GM21515 (cell line): ENCODE data around the gene TBC1D5.
"Not testable (repeated sequence)": the region's sequence is repeated elsewhere in the genome, so short reads cannot be mapped to it uniquely, and the experiment has no call there.

ENCODE experiments used
- ATAC-seq: cut with Tn5 transposase; IDR thresholded peaks from one replicate; pipeline ENCODE4 v1.9.1; 2021; ENCODE audit not compliant: unreplicated experiment

The TBC1D5 gene

DNA sequence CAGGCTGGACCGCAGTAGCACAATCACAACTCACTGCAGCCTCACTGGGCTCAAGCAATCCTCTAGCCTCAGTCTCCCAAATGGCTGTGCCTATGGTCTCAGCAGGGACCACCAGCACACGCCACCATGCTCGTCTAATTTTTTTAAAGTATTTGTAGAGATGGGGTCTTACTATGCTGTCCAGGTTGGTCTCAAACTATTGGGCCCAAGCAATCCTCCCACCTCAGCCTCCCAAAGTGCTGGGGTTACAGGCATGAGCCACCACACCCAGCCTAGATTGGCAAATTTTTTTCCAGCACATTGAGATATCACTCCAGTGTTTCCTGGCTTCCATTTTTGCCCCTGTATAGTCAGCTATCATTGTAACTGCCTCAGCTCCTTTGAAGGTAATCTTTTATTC is 18.3 kb downstream of the TBC1D5 start:
- ATAC-seq, result no peak

DNA sequence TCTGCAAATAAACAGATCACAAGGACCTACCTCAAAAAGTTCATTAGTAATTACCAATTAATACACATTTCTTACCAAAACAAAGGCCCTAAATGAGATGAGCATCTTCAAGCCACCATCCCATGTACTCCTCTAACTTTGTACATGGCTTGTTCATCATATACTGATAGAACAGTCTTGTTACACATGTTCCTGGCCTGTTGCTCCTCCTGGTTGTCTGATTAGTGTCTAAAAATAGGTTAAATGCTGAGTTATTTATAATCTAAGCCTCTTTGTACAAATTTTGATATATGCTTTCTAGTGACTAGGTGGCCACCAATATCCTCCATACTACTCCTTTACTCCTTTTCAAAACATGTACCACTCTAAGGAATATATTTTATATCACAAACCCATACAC is 25.0 kb downstream of the TBC1D5 start:
- ATAC-seq, result no peak

DNA sequence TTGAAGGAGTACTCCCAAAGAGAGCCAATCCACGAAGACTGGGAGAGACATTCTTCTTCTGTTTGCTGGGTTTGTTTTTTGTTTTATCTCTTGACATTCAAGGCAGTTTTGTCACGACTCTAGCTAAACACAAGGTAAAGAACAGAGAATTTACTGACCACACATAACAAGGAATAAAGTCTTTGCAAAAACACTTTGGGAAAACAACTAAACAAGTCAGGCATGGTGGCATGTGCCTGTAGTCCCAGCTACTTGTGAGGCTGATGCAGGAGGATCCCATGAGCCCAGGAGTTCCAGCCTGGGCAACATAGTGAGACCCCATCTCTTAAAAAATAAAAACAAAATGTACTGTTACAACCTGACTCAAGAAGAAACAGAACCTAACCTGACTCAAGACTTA is 28.0 kb downstream of the TBC1D5 start:
- ATAC-seq, result no peak

DNA sequence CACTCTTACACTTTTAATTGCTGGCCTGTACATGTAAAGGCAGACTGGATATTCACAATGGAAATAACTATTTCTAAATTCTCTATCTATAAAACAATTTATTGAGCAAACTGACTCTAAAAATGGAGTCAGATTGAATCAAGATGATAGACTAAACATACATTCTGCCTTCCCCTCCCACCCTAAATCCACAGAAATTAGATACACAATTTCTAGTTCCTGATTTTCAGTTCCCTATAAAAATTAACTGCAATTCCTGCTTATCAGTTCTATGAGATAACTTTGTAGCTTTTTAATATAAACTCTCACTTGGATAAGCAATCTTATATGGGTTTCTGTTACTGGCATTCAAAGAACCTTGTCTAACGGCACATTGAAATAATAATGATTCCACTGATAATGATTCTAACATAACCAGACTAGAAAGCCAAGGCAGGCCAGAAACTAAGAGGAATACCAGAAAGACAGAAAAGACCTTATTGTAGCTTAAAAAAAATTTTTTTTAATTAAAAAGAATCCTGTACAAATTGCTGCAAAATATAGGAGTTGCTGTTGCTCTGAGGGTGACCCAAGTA is 33.1 kb downstream of the TBC1D5 start:
- no peak for ATAC-seq

DNA sequence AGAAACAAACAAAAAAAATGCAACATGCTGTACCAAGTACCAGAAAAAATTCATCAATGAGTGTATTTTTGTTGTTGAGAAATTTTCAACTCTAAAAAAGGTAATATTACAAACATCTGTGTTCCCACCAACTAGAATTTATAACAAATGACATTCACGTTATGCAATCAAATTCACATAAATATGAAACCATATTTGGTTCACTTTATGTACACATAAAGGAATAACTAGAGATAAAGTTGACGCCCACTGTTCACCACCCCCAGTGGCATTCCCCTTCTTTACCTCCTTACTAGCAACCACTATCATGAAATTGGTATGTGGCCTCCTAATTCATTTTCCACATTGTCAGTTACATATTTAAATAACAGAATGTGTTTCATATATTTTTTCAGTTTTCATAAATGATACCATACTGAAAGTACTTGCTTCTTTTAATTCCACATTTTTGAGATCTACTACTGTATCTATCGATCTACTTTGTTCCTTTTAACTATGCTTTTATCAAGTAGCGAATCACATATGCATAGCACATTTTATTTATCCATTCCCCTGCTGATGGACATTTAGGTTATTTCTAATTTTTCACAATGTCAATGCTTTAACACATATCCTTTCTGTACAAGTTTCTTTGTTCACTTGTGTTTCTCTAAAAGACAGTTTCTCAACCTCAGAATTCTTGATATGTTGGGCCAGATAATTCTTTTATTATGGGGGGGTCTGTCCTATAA is 34.5 kb downstream of the TBC1D5 start:
- ATAC-seq, result no peak

DNA sequence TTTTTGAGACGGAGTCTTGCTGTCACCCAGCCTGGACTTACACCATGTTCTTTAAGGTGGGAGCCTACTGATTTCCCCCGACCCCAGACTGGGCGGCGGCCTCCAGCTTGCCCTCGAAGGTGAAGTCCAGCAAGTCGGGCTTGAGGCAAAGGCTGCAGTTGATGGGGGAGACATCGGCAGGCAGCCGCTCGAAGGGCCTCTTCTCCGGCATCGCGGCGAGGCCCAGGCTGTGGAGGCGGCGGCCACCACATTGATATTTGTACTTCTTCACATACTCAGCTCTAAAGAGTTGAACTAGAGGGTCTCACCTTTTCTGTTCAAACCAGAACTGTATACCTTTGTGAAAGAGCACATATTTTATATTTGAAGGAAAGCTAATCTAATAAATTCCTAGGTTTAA is 36.4 kb downstream of the TBC1D5 start:
- not testable (repeated sequence) for ATAC-seq

DNA sequence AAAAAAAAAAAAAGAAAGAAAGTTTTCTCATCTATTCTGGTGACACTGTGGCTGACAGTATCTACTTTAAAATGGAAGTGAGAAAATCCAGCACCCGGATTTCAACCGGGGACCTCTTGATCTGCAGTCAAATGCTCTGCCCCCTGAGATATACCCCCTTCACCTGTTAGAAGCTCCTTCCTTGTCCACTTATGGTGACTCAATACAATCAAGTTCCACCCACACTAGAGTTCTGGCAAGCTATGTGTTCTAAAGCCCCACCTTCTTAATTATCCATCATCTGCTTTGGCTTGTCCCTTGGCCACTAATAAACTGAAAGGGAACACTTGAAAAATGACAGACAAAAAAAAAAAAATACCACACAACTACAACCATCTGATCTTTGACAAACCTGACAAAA is 42.6 kb downstream of the TBC1D5 start:
- not testable (repeated sequence) for ATAC-seq

DNA sequence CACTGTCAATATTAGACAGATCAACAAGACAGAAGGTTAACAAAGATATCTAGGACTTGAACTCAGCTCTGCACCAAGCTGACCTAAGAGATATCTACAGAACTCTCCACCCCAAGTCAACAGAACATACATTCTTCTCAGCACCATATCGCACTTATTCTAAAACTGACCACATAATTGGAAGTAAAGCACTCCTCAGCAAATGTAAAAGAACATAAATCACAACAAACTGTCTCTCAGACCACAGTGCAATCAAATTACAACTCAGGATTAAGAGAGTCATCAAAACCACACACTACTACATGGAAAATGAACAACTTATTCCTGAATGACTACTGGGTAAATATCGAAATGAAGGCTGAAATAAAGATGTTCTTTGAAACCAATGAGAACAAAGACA is 46.8 kb downstream of the TBC1D5 start:
- not testable (repeated sequence) for ATAC-seq

DNA sequence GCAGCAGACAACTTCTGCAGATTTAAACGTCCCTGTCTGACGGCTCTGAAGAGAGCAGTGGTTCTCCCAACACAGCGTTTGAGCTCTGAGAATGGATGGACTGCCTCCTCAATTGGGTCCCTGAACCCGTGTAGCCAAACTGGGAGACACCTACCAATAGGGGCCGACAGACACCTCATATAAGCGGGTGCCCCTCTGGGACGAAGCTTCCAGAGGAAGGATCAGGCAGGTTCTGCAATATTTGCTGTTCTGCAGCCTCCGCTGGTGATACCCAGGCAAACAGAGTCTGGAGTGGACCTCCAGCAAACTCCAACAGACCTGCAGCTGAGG is 48.8 kb downstream of the TBC1D5 start:
- not testable (repeated sequence) for ATAC-seq

DNA sequence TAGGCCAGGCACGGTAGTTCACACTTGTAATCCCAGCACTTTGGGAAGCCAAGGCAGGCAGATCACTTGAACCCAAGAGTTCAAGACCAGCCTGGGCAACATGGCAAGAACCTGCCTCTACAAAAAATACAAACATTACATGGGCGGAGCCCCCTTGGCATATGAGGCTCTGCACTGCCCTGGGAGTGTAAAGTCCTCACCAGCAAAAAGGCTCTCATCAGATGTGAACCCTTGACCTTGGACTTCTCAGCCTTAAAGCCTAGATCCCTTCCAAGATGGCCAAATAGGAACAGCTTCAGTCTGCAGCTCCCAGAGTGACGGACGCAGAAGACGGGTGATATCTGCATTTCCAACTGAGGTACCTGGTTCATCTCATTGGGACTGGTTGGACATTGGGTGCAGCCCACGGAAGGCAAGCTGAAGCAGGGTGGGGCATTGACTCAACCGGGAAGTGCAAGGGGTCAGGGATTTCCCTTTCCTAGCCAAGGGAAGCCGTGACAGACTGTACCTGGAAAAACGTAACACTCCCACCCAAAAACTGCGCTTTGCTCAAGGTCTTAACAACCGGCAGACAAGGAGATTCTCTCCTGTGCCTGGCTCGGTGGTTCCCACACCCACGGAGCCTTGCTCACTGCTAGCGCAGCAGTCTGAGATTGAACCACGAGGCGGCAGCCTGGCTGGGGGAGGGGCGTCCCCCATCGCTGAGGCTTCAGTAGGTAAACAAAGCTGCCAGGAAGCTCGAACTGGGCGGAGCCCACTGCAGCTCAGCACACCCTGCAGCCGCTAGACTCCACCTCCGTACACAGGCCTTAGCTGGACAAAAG is 49.4 kb downstream of the TBC1D5 start:
- not testable (repeated sequence) for ATAC-seq

DNA sequence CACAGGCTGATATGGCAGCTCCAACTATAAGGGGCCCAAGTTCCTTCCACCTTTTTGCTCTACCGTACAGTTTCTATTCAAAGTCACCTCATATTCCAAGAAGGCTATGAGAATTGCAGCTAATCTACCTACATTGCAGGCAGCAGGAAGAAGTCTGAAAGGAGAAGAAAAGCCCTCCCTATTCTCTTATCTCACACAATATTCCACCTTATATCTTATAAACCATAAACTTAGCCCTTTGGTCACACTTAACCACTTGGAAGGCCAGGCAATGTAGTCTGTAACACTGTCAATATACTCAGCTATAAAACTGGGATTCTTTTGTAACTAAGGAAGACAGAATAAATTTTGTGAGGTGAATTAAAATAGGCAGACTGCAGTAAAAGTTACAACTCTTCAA is 54.9 kb downstream of the TBC1D5 start:
- ATAC-seq, result no peak

DNA sequence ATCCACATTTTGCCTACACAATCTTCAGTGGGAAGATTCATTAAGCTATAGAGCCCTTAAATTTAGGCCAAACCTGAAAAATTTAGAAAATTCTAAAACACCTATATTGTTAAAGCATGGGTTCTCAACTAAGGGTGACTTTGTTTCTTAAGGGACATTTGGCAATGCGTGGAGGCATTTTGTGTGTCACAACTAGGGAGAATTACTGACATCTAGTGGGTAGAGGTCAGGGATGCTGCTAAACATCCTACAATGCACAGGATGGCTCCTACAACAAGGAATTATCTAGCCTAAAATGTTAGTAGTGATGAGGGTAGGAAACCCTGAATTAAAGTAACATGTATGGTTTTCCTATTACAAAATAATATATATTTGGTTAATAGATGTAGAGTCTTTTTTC is 55.8 kb downstream of the TBC1D5 start:
- no peak for ATAC-seq

DNA sequence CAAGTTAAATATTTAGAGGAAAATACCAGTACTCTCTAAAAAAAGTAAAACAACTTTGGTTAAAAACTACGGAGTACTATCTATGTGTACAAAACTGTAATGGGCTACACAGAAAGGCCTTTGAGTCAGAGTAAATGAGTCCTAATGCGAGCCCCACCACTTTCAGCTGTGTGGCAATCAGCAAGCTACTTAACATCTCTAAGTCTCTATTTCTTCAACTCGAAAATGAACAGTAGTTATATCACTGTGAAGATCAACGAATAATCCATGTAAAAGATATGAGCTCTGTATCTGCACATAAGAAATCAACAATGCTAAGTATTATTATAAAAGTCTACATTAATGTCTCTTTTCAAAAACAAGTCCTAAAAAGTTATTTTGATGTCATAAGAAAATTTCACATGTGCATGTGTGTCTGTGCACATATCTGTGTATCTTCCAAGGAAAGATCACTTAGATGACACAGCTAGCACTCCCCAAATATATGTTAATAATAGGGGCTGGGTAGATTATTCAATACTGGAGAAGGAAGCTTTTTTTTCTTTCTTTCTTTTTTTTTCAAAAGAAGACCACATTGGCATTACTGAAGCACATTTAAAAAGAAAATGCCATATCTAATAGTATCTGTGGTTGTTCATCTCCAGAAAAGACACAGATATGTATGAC is 58.8 kb downstream of the TBC1D5 start:
- no peak for ATAC-seq

DNA sequence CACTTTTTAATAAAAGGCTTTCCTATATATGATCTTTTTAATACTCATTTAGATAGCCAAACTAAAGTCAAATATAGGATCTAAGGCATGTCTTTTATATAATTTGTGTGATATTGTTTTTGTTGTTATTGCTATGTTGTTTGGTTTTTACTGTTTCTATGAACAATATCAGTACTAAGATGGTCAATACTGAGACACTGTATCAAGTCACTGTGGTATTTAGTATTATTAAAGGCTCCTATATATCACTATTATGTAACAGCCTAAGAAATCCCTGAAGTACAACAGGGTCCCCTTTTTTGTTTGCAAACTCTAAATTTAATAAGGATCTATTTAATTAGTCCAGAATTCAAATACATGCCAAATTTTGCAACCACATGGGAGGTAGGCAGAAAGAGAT is 61.9 kb downstream of the TBC1D5 start:
- no peak for ATAC-seq

DNA sequence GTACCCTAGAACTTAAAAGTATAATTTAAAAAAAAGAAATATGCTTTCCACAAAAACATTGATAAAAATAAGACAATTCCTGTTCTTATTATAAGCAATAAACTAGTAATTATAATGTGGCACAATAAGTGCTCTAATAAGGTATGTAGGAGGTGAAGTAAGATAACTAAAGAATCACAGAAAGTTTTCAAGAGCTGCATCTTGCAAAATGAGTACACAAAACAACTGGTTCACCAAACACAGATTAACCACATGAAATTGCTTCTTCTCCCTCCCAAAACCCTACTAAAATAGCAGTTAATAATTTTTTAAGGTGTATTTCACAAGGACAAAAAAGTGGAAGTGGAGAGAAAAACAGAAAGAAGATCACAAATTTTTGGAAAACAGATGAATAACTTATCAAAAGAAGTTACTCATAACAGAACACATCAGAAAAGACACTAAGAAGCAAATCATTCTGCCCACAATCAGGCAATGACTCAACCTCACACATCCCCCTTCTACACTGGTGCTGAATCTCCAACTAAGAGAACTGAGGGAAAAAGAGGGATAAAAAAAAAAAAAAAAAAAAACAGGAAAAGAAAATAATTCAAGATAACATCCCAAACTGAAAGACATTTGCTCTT is 64.2 kb downstream of the TBC1D5 start:
- ATAC-seq, result no peak

DNA sequence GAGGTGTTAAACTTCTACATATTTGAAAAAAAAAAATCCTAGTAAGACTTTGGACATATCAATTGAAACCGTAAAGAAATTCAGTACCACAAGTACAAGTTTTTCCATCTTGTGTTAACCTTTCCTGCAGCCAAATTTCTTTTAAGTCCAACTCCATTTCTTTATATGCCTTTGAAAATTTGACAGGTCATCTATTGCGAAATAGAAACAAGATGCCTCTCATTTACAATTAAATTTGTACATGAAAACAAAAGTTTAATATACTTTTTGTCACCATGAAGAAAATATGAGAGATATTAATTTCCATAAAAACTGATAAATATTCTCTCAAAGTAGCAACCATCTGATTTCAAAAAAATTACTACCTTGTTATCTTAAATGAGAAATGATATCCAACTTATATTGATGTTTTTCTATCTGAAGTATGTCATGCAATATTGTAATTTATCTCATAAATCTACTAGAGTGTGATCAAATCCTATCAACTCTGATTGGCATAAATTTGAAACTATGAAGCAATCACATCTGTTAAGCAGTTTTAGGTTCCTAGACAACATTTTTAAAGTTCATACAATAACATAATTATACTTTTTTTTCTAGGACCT is 68.2 kb downstream of the TBC1D5 start:
- ATAC-seq, result no peak

DNA sequence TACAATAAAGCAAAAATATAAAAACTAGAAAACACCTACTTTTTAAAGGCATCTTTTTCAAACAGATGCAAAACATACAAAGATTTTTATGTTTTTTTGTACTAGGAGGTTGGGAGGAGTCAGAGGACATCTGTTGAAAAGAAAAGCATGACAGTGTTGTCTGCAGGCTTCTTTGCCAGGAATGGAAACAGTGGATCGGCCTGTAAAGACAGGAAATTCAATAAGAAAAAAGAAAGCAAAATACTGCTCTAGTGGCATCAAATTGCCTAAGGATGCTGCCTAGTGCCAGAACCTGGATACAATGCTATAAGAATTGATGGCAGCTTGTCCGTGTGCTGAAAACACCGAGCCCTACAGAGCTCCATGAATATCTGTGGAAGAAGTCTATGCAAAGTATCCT is 69.9 kb downstream of the TBC1D5 start:
- no peak for ATAC-seq

DNA sequence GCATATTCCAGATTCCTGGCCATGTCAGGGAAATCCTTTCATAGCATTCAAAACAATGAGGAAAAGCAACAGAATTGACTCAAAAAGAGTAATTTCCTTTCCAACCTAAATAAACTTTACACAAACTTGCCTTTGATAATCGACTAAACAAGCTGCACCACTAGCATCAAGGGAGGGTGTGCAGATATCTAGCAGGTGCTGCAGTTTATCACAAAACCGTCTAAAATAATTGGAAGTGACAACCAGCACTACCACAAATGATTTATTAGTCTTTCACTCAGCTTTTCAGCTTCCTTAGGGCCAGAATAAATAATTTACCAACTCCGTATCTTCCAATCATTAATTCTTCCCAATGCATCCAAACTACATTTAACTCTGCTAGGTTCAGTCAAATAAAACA is 71.7 kb downstream of the TBC1D5 start:
- no peak for ATAC-seq

DNA sequence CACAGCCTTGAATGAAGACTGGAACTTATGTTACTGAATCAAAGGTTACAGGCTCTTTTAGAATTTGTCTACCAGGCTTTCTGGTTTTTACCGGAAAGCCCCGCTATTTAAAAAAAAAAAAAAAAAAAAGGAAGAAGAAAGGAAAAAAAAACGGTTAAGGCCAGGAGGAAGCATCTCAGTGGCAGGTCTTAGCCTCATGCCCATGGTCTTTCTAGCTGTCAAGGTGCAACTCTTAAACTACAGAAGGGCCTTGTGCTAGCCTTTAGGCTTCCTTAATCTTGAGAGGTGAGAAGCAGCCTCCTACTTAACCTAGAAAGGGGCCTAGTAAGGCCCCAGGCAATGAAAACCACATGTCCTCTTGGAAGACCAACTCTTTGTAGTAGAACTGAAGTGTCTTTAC is 77.5 kb downstream of the TBC1D5 start:
- ATAC-seq, result no peak

DNA sequence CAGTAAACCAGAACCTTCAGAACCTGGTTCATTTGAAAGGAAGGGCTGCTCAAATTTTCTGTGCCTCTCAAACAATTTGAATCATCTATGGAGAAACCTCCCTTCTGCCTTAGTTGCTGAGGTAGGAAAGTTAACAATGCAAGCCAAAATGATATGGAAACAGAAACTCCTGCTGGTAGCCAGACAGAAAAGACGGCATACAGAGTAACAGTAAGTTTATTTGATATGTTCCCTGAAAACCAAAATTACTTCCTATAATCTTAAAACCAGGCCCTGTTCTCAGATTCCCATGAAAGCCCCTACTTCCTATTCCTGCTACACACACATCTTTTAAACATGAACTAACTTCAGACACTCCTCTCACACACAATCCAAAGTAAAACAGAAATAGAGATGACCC is 86.2 kb downstream of the TBC1D5 start:
- ATAC-seq, result no peak

DNA sequence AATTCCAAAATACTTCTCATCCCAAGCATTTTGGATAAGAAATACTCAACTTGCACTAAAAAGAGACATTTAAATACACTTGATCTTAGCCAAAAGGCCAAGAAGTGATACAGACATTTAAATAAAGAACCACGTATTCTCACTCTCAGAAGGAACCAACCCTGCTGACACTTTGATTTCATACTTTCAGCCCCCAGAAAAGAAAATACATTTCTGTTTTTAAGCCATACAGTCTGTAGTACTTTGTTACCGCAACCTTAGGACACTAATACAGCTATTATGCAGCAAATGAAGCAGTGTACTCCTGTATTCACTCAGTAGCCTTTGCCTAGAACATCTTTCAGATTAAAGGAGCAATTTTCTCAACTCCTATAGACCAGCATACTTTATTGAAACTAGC is 86.7 kb downstream of the TBC1D5 start:
- no peak for ATAC-seq
